Measurements from ENCODE around the gene FLII. TPM values are rescaled to one million over a fixed set of nuclear protein-coding genes. Genes with fewer than 3 reads are reported as not detected.

FLII gene
- total RNA-seq, 1 experiment from 2014 or later, result 264 TPM

DNA sequence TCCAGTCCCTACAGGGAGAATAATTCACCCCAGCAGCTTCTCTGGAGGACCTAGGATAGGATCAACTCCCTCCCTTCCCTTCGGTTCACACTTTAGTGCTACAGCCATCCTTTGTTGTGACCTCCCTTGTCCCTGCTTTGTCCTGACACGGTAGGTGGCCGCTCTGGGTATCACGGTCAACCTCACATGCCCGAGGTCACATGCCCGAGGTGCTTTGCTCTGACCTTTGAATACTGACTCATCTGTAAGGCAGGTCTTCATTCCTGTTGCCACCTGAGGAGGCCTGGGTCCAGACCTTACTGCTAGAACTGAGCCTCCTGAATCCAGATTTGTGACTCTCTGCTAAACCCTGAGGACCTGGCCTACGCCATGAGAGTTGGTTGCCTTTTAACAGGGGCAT, 55.2 kb downstream of the FLII start:
- Histone ChIP-seq H3K9me2 (ENCODE audit: insufficient read depth) (no peaks in the 10 kb centered on the region), H3K36me3 (ENCODE audit: control insufficient read depth in 1 of 2, insufficient read depth in 2 of 2, low read length in 2 of 2) (peaks cover 23 to 39% of the 10 kb centered on the region in 2 experiments), H2AFZ (ENCODE audit: low read depth, low read length, poor library complexity, severe bottlenecking) (no peak overlapping the region), H3K9me3 (ENCODE audit: control insufficient read depth in 1 of 2, insufficient read depth in 1 of 2, low read depth in 1 of 2, low read length in 2 of 2) (no peaks in the 10 kb centered on the region), H3K4me1 (ENCODE audit: control insufficient read depth in 1 of 2, insufficient read depth in 2 of 2, low read length in 2 of 2) (peaks cover 8 to 17% of the 10 kb centered on the region in 2 experiments; a peak in 3 of 4 replicates), H3K4me2 (ENCODE audit: low read length) (peak overlapping the region; percentile 49), H3K4me3 (replicated peaks in 1 of 2; ENCODE audit: low read depth in 1 of 2, low read length in 2 of 2) (no peak overlapping the region), H3K27ac (ENCODE audit: low read depth, low read length) (no peak overlapping the region), H3K9ac (ENCODE audit: low read length) (no peak overlapping the region), H3K27me3 (ENCODE audit: insufficient read depth, low read length) (no peaks in the 10 kb centered on the region), H4K20me1 (ENCODE audit: insufficient read depth) (no peaks in the 10 kb centered on the region), H3K79me2 (ENCODE audit: insufficient read depth, low read length) (peaks cover 67% of the 10 kb centered on the region)
- ATAC-seq, result peak; percentile 83
- ChIA-PET CTCF (no interaction called here), RAD21 (ENCODE audit: low non-redundant PET in 1 of 2, low total read pairs in 2 of 2, uncharacterized antibody in 2 of 2, unreplicated experiment in 2 of 2) (interaction anchor here in 1 of 2 experiments (0.7 kb wide), 1 partner anchor 111 kb away, joined by 3 read pairs; no protein-coding TSS in a partner anchor), POLR2A (no interaction called here)
- TF ChIP-seq SP1 (IDR thresholded peaks at IDR 0.05; ENCODE audit: low read depth) (no peak), TCF7L2 (IDR thresholded peaks at IDR 0.05; ENCODE audit: borderline replicate concordance, extremely low read depth, insufficient read depth, insufficient read length) (no peak), RAD21 (IDR thresholded peaks at IDR 0.05; ENCODE audit: low read depth) (no peak), SIN3A (IDR thresholded peaks at IDR 0.05; ENCODE audit: low read depth) (no peak), ELF1 (IDR thresholded peaks at IDR 0.05; ENCODE audit: borderline replicate concordance, low read depth) (no peak), FOSL1 (IDR thresholded peaks at IDR 0.05; ENCODE audit: low read depth) (no peak), EZH2phosphoT487 (IDR thresholded peaks at IDR 0.05; ENCODE audit: borderline replicate concordance) (no peak), SRF (IDR thresholded peaks at IDR 0.05; ENCODE audit: low read depth) (no peak), CEBPB (IDR thresholded peaks at IDR 0.05; ENCODE audit: low read depth) (no peak), POLR2AphosphoS5 (IDR thresholded peaks at IDR 0.05; ENCODE audit: low read depth, low read length) (no peak), ZFX (IDR thresholded peaks at IDR 0.05) (no peak), ZNF274 (IDR thresholded peaks at IDR 0.05; ENCODE audit: low read depth, low read length) (no peak), EGR1 (IDR thresholded peaks at IDR 0.05; ENCODE audit: low read depth) (no peak)
- TF ChIP-seq, protein P1, sequence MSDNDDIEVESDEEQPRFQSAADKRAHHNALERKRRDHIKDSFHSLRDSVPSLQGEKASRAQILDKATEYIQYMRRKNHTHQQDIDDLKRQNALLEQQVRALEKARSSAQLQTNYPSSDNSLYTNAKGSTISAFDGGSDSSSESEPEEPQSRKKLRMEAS (IDR thresholded peaks at IDR 0.05), result no peak
- TF ChIP-seq, protein P2, sequence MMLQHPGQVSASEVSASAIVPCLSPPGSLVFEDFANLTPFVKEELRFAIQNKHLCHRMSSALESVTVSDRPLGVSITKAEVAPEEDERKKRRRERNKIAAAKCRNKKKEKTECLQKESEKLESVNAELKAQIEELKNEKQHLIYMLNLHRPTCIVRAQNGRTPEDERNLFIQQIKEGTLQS (IDR thresholded peaks at IDR 0.05), result no peak
- TF ChIP-seq, protein P3, sequence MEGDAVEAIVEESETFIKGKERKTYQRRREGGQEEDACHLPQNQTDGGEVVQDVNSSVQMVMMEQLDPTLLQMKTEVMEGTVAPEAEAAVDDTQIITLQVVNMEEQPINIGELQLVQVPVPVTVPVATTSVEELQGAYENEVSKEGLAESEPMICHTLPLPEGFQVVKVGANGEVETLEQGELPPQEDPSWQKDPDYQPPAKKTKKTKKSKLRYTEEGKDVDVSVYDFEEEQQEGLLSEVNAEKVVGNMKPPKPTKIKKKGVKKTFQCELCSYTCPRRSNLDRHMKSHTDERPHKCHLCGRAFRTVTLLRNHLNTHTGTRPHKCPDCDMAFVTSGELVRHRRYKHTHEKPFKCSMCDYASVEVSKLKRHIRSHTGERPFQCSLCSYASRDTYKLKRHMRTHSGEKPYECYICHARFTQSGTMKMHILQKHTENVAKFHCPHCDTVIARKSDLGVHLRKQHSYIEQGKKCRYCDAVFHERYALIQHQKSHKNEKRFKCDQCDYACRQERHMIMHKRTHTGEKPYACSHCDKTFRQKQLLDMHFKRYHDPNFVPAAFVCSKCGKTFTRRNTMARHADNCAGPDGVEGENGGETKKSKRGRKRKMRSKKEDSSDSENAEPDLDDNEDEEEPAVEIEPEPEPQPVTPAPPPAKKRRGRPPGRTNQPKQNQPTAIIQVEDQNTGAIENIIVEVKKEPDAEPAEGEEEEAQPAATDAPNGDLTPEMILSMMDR (IDR thresholded peaks at IDR 0.05 in 2 of 3, conservative IDR thresholded peaks at IDR 0.05 in 1 of 3; ENCODE audit: borderline replicate concordance in 1 of 3, insufficient read depth in 1 of 3, low read depth in 2 of 3, low read length in 2 of 3), result no peak
- no TSS peak for BruUV-seq (replicated peaks)
- DNase-seq (ENCODE audit: low read depth, low spot score), result no peak
- intact Hi-C loops (cut with micrococcal nuclease), result no loop called here

Data from HCT116 (cell line).